Calu3 (cell line): ENCODE data around the gene THY1. TPM values are rescaled to one million over a fixed set of nuclear protein-coding genes. Genes with fewer than 3 reads are reported as not detected.

Source experiments
- Bru-seq: library from RNA; stranded (reverse); fragments of 400-500 nt; gene quantifications from one replicate; lab custom pipeline; 2021; lab: Mats Ljungman, UMichigan
- BruChase-seq, 2 experiments: library from RNA; stranded (reverse); fragments of 400-500 nt; gene quantifications; one replicate each; lab custom pipeline; 2021; lab: Mats Ljungman, UMichigan
- BruUV-seq: library from RNA; stranded (reverse); fragments of 400-500 nt; replicated peaks from 2 replicates; lab custom pipeline; 2021; lab: Mats Ljungman, UMichigan
- CTCF ChIA-PET: fragments of 300-600 bp; sonication (Branson Sonifier 250); formaldehyde crosslinking; loops from one replicate; lab custom pipeline; 2022; ENCODE audit warnings: antibody characterized with exemption; lab: Charles Lee
- DNase-seq: peaks from one replicate; pipeline ENCODE4 v3.0.0; 2022
- H3K27ac Mint-ChIP-seq: one replicate; pipeline ENCODE4 v1.8.0; 2022; ENCODE audit warnings: mixed read lengths; ENCODE audit not compliant: unreplicated experiment
- H3K27me3 Mint-ChIP-seq: one replicate; pipeline ENCODE4 v1.8.0; 2022; ENCODE audit warnings: mixed read lengths; ENCODE audit not compliant: unreplicated experiment
- H3K36me3 Mint-ChIP-seq: one replicate; pipeline ENCODE4 v1.8.0; 2022; ENCODE audit warnings: mild to moderate bottlenecking, moderate library complexity, mixed read lengths; ENCODE audit not compliant: insufficient read depth, unreplicated experiment
- H3K4me1 Mint-ChIP-seq: one replicate; pipeline ENCODE4 v1.8.0; 2022; ENCODE audit warnings: mild to moderate bottlenecking, low read depth, mixed read lengths; ENCODE audit not compliant: unreplicated experiment
- H3K4me3 Mint-ChIP-seq: one replicate; pipeline ENCODE4 v1.8.0; 2022; ENCODE audit warnings: mild to moderate bottlenecking, low read depth, moderate library complexity, mixed read lengths; ENCODE audit not compliant: unreplicated experiment
- H3K9me3 Mint-ChIP-seq: one replicate; pipeline ENCODE4 v1.8.0; 2022; ENCODE audit warnings: low read depth, mixed read lengths; ENCODE audit not compliant: unreplicated experiment
- CTCF ChIP-seq: fragments of 200-600 bp; IDR thresholded peaks from one replicate; pipeline ENCODE4 v1.8.0; 2022; ENCODE audit warnings: antibody characterized with exemption; ENCODE audit not compliant: unreplicated experiment
- intact Hi-C: fragments of 100-400 bp; cut with micrococcal nuclease; formaldehyde crosslinking; loops from one replicate; pipeline ENCODE4 v1.10.0; 2022; ENCODE audit not compliant: unreplicated experiment
- long read RNA-seq: library from polyadenylated mRNA; stranded (forward); transcript quantifications from one replicate; pipeline ENCODE4 v2.0.0, GENCODE V29; 2022
- total RNA-seq: library from RNA; stranded (reverse); gene quantifications from 2 replicates; pipeline ENCODE4 v1.2.3, GENCODE V29; 2022

THY1 gene
- not detected in 2 replicates for total RNA-seq
- not detected for Bru-seq, nascent RNA
- BruChase-seq, experiment 1, labeled RNA remaining after a 6-hour chase = not detected
- BruChase-seq, experiment 2, labeled RNA remaining after a 2-hour chase = not detected
- long read RNA-seq = 0 reads

DNA sequence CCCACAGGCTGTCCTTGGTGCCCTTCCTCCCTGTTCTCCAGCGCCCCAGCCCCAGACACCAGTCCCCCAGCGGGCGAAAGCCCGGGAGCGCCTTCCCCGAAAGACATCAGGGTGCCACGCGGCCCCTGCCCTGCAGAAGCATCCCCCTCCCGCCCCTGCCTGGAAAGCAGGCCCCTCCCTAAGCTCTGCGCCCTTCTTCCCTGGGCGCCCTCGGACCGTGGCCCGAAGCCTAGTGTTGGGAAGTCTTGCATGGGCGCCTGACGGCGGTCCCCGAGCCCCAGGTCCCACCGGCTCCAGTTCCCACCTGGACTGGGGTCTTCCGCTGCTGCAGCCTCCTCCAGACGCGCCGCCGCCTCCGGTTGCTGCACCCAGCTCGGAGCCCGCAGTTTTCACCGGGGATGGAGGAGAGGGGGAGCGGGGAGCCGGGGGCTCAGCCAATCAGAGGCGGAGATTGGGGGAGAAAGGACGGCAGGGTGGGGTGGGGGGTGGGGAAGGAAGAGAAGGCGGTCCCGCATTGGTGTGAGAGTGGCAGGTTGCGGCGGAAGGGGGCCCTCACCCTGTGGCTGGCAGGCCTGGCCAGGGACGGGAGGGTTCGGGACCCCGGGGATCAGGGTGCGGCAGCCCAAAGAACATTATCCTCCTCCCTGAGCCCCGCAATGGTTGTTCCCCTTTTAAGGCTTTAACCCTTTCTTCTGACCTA is at the start of gene THY1:
Gene THY1, minus strand, starts transcription at position 364 of the 700 bp plus-strand sequence. CDS start 2,267 bp downstream, outside the sequence.
- H3K4me1 Mint-ChIP-seq = no peaks in the 10 kb centered on the region
- peak within 1 kb of the TSS; percentile 29 for H3K4me3 Mint-ChIP-seq
- TF ChIP-seq CTCF = no peak
- BruUV-seq = no TSS peak
- H3K27me3 Mint-ChIP-seq = peaks cover 51% of the 10 kb centered on the region
- DNase-seq = no peak
- intact Hi-C loops = no loop called here
- no peak within 1 kb of the TSS for H3K27ac Mint-ChIP-seq
- no peaks in the 10 kb centered on the region for H3K36me3 Mint-ChIP-seq
- H3K9me3 Mint-ChIP-seq = no peaks in the 10 kb centered on the region
- CTCF ChIA-PET = interaction anchor here (0.7 kb wide), 1 partner anchor 242 kb away, joined by 3 read pairs; no protein-coding TSS in a partner anchor

DNA sequence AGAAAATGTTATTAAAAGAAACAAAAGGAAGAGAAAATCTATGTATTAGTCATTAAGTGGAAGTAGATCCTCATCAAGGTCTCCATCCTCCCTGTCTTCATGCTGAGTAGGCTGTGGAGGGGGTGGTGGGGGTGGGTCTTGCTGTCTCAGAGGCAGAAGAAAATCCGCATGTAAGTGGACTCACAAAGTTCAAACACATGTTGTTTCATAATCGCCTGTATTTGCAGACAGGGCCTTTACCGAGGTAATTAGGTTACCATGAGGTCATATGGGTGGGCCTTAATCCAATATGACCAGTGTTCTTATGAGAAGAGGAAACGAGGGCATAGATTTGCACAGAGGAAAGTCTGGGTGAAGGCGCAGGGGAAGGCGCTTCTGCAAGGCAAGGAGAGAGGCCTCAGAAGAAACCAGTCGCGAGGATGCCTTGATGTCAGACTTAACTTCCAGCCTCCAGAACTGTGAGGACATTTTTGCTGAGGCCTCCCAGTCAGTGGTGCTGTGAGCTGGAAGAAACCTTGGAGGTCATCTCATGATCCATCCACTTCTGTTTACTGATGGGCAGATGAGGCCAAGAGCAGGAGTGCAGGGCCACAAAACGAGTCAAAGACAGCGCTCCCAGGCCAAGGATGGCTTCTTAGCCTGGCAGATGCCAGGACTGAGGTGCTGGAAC is 49.3 kb upstream of the THY1 start:
- Mint-ChIP-seq H3K4me1 (peaks cover 7% of the 10 kb centered on the region), H3K27ac (no peak overlapping the region), H3K9me3 (no peaks in the 10 kb centered on the region), H3K4me3 (no peak overlapping the region), H3K36me3 (no peaks in the 10 kb centered on the region), H3K27me3 (peaks cover 56% of the 10 kb centered on the region)
- intact Hi-C loops = no loop called here
- CTCF ChIA-PET = no interaction called here
- DNase-seq = no peak
- no peak for TF ChIP-seq CTCF
- no TSS peak for BruUV-seq

DNA sequence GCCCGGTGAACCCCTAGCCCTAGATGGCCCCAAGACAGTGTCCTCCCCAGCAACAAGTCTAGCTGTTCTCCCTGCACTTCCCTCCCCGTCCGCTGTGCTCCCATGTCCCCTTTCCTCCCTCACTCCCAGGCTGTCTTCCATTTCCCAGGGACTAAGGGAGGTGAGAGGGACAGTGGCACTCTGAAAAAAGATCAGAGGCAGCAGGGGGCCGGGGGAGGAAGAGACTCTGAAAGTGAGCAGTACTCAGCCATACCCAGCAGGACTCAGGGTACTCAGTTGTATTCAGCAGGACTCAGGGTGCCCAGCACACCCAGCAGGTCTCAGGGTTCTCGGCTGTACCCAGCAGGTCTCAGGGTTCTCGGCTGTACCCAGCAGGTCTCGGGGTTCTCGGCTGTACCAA is 48.4 kb upstream of the THY1 start:
- Mint-ChIP-seq H3K36me3 (no peaks in the 10 kb centered on the region), H3K9me3 (no peaks in the 10 kb centered on the region), H3K4me3 (no peak overlapping the region), H3K27ac (no peak overlapping the region), H3K4me1 (peaks cover 7% of the 10 kb centered on the region), H3K27me3 (peaks cover 56% of the 10 kb centered on the region)
- intact Hi-C loops = no loop called here
- DNase-seq = no peak
- TF ChIP-seq CTCF = no peak
- CTCF ChIA-PET = no interaction called here
- no TSS peak for BruUV-seq

DNA sequence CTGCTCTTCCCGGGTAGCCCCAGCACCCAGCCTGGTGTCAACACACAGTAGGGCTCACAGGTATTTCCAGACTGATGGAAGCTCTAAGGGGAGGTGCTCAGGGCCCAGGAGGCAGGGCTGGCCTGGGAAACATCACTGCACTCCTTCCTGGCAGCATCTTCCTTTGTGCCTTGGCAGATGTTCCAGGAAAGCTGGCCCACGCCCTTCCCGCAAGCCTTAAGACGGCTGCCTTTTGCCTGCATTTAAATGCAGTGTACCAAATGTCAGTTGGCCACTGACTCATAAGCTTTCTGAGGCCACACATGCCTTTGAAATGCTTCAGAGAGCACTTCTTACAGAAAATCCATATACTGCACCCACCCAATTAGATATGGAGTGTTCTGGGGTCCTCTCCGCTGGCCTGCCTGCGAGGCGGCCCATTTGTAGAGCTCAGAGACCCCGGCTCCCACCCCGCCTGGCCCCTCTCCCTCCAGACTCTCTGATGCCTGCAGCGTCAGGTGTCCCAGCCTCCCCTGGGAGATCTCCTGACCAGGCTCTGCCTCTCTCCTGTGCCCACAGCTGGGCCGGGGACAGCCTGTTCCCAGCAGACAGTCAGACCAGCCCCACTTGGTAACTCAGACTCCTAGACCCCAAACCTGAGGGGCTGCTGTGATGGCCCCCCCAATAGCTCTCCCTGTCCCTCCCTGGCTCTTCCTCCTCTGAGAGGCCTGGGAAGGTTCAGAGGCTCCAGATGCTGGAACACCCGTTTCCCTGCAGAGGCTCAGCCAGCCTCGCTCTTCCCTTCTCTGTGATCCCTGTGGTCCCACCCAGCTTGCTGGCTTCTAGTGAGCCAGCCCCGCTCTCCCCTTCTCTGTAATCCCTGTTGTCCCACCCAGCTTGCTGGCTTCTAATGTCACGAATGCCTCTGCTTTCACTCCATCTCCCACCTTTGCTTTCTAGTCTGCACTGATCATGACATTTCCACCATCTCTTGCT is 47.6 kb upstream of the THY1 start:
- Mint-ChIP-seq H3K27me3 (peaks cover 56% of the 10 kb centered on the region), H3K4me1 (peaks cover 7% of the 10 kb centered on the region), H3K9me3 (no peaks in the 10 kb centered on the region), H3K4me3 (no peak overlapping the region), H3K36me3 (no peaks in the 10 kb centered on the region), H3K27ac (no peak overlapping the region)
- CTCF ChIA-PET = no interaction called here
- intact Hi-C loops = no loop called here
- no peak for DNase-seq
- no peak for TF ChIP-seq CTCF
- no TSS peak for BruUV-seq
